GM12878 (cell line): Measurements from ENCODE around the gene EEF1A1. TPM values are rescaled to one million over a fixed set of nuclear protein-coding genes. Genes with fewer than 3 reads are reported as not detected.

ENCODE experiments used
- ATAC-seq: fragments of 200-7000 bp; cut with Tn5 transposase; 3 replicates; pipeline ENCODE4 v1.9.1; 2020; ENCODE audit warnings: mild to moderate bottlenecking, moderate library complexity
- BruUV-seq: library from RNA; stranded (reverse); fragments of 400-500 nt; replicated peaks from 2 replicates; lab custom pipeline; 2021; lab: Mats Ljungman, UMichigan
- CTCF ChIA-PET: fragments of 300-600 bp; sonication (Branson Sonifier 250); formaldehyde crosslinking; extraction: SDS; loops from one replicate; lab custom pipeline; 2021; ENCODE audit warnings: inconsistent platforms; lab: Yijun Ruan, JAX
- POLR2A ChIA-PET: fragments of 350-600 bp; formaldehyde crosslinking; extraction: SDS; loops from one replicate; lab custom pipeline; 2021; ENCODE audit warnings: inconsistent platforms; lab: Charles Lee
- RAD21 ChIA-PET: fragments of 300-600 bp; sonication (Branson Sonifier 250); formaldehyde crosslinking; loops from one replicate; lab custom pipeline; 2023; ENCODE audit warnings: antibody characterized with exemption; ENCODE audit not compliant: unreplicated experiment; lab: Charles Lee
- SMC1A ChIA-PET: fragments of 300-600 bp; sonication (Branson Sonifier 250); formaldehyde crosslinking; loops from one replicate; lab custom pipeline; 2023; ENCODE audit not compliant: unreplicated experiment, uncharacterized antibody; lab: Charles Lee
- DNase-seq: peaks from one replicate; pipeline ENCODE4 v3.0.0-alpha.2; 2011; ENCODE audit warnings: low read depth, low spot score
- FAIRE-seq: peaks from 3 replicates; lab custom pipeline; 2011; peaks lifted over from hg19 to GRCh38; lab: Jason Lieb, UNC
- H2AFZ ChIP-seq: 2 replicates; pipeline ENCODE4 v1.6.0; 2011; ENCODE audit warnings: low read depth, low read length, control low read depth; ENCODE audit not compliant: control insufficient read depth
- H3K27ac ChIP-seq: 2 replicates; pipeline ENCODE4 v1.5.1; 2011; ENCODE audit warnings: control low read depth; ENCODE audit not compliant: control insufficient read depth, insufficient read depth
- H3K27me3 ChIP-seq, 2 experiments: replicated peaks in 1 of 2; 2 replicates each; pipeline versions ENCODE4 v1.6.0 to v1.6.1; 2011; ENCODE audit warnings: low read length in 1 of 2; ENCODE audit not compliant: control insufficient read depth in 2 of 2, insufficient read depth in 2 of 2
- H3K36me3 ChIP-seq, 2 experiments: 2 replicates each; pipeline ENCODE4 v1.5.1; 2011; ENCODE audit warnings: low read length in 1 of 2; ENCODE audit not compliant: control insufficient read depth in 2 of 2, insufficient read depth in 2 of 2
- H3K4me1 ChIP-seq: 2 replicates; pipeline ENCODE4 v1.6.1; 2011; ENCODE audit warnings: mild to moderate bottlenecking, low read length, moderate library complexity, mixed read lengths; ENCODE audit not compliant: control insufficient read depth, insufficient read depth
- H3K4me2 ChIP-seq: 2 replicates; pipeline ENCODE4 v1.6.0; 2011; ENCODE audit warnings: control low read depth; ENCODE audit not compliant: control insufficient read depth, insufficient read depth
- H3K4me3 ChIP-seq: fragments of 200-600 bp; sonication (generic); 2 replicates; pipeline ENCODE4 v1.5.1; 2016
- H3K79me2 ChIP-seq: 2 replicates; pipeline ENCODE4 v1.6.0; 2011; ENCODE audit warnings: low read length; ENCODE audit not compliant: control insufficient read depth, insufficient read depth
- H3K9ac ChIP-seq: 2 replicates; pipeline ENCODE4 v1.8.0; 2011; ENCODE audit warnings: low read length, control low read depth, mixed read lengths; ENCODE audit not compliant: control insufficient read depth, insufficient read depth
- H3K9me3 ChIP-seq: replicated peaks from 3 replicates; pipeline ENCODE4 v1.5.1; 2011; ENCODE audit warnings: mild to moderate bottlenecking, low read length; ENCODE audit not compliant: control insufficient read depth, insufficient read depth
- H4K20me1 ChIP-seq: 2 replicates; pipeline ENCODE4 v1.6.0; 2011; ENCODE audit not compliant: control insufficient read depth, insufficient read depth
- GABPA ChIP-seq: IDR thresholded peaks from 2 replicates; pipeline ENCODE4 v1.6.1; 2014; ENCODE audit warnings: antibody characterized with exemption, low read depth, mild to moderate bottlenecking, inconsistent platforms
- HDAC2 ChIP-seq: fragments of 200-600 bp; sonication (generic); IDR thresholded peaks from 2 replicates; pipeline ENCODE4 v1.6.1; 2017
- HDAC6 ChIP-seq: fragments of 200-600 bp; sonication (generic); IDR thresholded peaks from one replicate; pipeline ENCODE4 v1.8.0; 2017; ENCODE audit warnings: antibody characterized with exemption; ENCODE audit not compliant: unreplicated experiment
- HDGF ChIP-seq: fragments of 450-650 bp; IDR thresholded peaks from 2 replicates; pipeline ENCODE4 v1.6.1; 2016; ENCODE audit warnings: antibody characterized with exemption
- MAX ChIP-seq: IDR thresholded peaks from 2 replicates; pipeline ENCODE4 v1.6.1; 2012; ENCODE audit warnings: low read depth, low read length, improper control_type of control experiment
- MYC ChIP-seq: IDR thresholded peaks from 2 replicates; pipeline ENCODE4 v1.6.1; 2011; ENCODE audit warnings: mild to moderate bottlenecking, low read length, moderate library complexity, inconsistent platforms; ENCODE audit not compliant: insufficient read depth, insufficient replicate concordance, insufficient read length, severe bottlenecking
- NR2F1 ChIP-seq: fragments of 450-650 bp; conservative IDR thresholded peaks from 2 replicates; pipeline ENCODE4 v1.6.1; 2017; ENCODE audit warnings: mild to moderate bottlenecking
- RCOR1 ChIP-seq: conservative IDR thresholded peaks from 2 replicates; pipeline ENCODE4 v1.6.1; 2012; ENCODE audit warnings: low read depth, low read length, improper control_type of control experiment
- RELA ChIP-seq: fragments of 450-650 bp; IDR thresholded peaks from 2 replicates; pipeline ENCODE4 v1.8.0; 2014; ENCODE audit warnings: borderline replicate concordance; ENCODE audit not compliant: partially characterized antibody
- SUZ12 ChIP-seq: fragments of 200-600 bp; sonication (generic); IDR thresholded peaks from one replicate; pipeline ENCODE4 v1.6.1; 2018; ENCODE audit warnings: antibody characterized with exemption, mild to moderate bottlenecking; ENCODE audit not compliant: unreplicated experiment
- YY1 ChIP-seq: IDR thresholded peaks from 2 replicates; pipeline ENCODE4 v1.6.1; 2011; ENCODE audit warnings: low read depth, mild to moderate bottlenecking, low read length
- WGBS: methylation state at CpG from one replicate; pipeline ENCODE4 v1.1.6; 2016; ENCODE audit warnings: low lambda C conversion rate; ENCODE audit not compliant: insufficient replicate concordance, insufficient coverage; ENCODE audit errors: missing lambda C conversion rate; 5-methylcytosine and 5-hydroxymethylcytosine counted together
- in situ Hi-C: fragments of 300-500 bp; cut with MboI; formaldehyde crosslinking; loops from 9 replicates; pipeline ENCODE4 v1.14.3; 2018; ENCODE audit warnings: mixed read lengths
- intact Hi-C: fragments of 100-400 bp; cut with micrococcal nuclease; formaldehyde crosslinking; loops from one replicate; pipeline ENCODE4 v1.14.2; 2022; ENCODE audit not compliant: unreplicated experiment
- polyA plus RNA-seq, 11 experiments: library from polyadenylated mRNA; depleted of rRNA in 4 of 11; unstranded in 6 of 11; stranded (reverse) in 5 of 11; fragments of >200 nt; fragmentation: Nextera tagmentation in 4 of 11; fragmentation: Illumina TruSeq in 1 of 11; extraction: Ambion mirVana in 4 of 11; extraction: Trizol in 1 of 11; gene quantifications; 1 replicate in 1 of 11; 2 replicates in 10 of 11; pipeline versions ENCODE4 v1.2.1 to v1.2.3, GENCODE V29; 2011 to 2016; ENCODE audit warnings: inconsistent platforms in 2 of 11, missing spikeins in 2 of 11, low read depth in 1 of 11
- total RNA-seq, 4 experiments: library from RNA; depleted of rRNA in 3 of 4; stranded (reverse); fragments of >200 nt in 3 of 4; fragmentation: Illumina TruSeq in 1 of 4; extraction: Trizol in 1 of 4; gene quantifications; 2 replicates each; pipeline versions ENCODE4 v1.2.1 to v1.2.3, GENCODE V29; 2013 to 2021

Gene EEF1A1
- total and polyA plus RNA-seq, 10 of the 15 experiments (the other 5 are each of a cell fraction or from before 2014, with no cell fraction given): 4,214 to 18,090 (median 14,132) TPM

DNA sequence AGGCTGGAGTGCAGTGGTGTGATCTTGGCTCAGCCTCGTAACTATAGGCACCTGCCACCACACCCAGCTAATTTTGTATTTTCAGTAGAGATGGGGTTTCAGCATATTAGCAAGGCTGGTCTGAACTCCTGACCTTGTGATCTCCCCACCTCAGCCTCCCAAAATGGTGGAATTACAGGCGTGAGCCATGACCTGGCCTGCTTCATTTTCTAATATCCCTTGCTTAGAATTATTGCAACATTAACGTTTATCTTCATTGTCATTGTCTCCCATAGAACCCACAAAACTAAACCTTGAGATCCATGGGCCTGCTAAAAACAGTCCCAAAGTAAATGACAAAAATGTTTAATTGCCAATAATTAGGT, 6.1 kb downstream of the EEF1A1 start (continued):
- TF ChIP-seq YY1: peak; percentile 54; the same call in 1 of the 2 replicates

DNA sequence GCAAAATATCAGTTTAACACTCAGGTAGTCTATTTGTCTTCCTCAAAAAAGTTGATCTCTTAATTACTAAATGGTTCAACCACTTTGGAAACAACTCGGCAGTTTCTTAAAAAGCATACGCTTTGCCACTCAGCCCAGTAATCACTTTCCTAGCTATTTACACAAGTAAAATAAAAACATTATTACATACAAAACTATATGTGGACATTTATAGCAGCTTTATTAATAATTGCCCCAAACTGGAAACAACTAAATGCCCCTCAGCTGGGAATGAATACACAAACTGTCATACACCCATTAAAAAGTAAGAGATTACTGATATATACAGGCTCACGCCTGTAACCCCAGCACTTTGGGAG, 7.4 kb downstream of the EEF1A1 start:
- no peak for DNase-seq
- CTCF ChIA-PET: interaction anchor here (0.6 to 5.6 kb wide), 13 partner anchors 8 to 219 kb away, joined by 3 to 127 read pairs (median 4); partner anchors contain the start of gene MTO1
- H3K4me2 ChIP-seq: no peak overlapping the region
- H3K9me3 ChIP-seq: no peaks in the 10 kb centered on the region
- H3K4me1 ChIP-seq: peaks cover 17% of the 10 kb centered on the region
- in situ Hi-C loops (loop anchor here (25.0 kb wide), 1 partner anchor 99 kb away; no protein-coding TSS in a partner anchor), intact Hi-C loops (no loop called here)
- no peak overlapping the region for H3K9ac ChIP-seq
- BruUV-seq: no TSS peak
- POLR2A ChIA-PET: interaction anchor here (0.9 to 3.2 kb wide), 9 partner anchors 8 to 140 kb away, joined by 3 to 17 read pairs (median 5); partner anchors contain the start of gene MTO1
- H3K27ac ChIP-seq: no peak overlapping the region
- SMC1A ChIA-PET: interaction anchor here (0.8 to 5.2 kb wide), 21 partner anchors 8 to 140 kb away, joined by 3 to 50 read pairs (median 5); partner anchors contain the start of genes CGAS, MTO1 and SLC17A5
- no peak overlapping the region for H2AFZ ChIP-seq
- RAD21 ChIA-PET: interaction anchor here (1.0 to 5.4 kb wide), 9 partner anchors 8 to 139 kb away, joined by 3 to 51 read pairs (median 4); partner anchors contain the start of gene CGAS
- H4K20me1 ChIP-seq: peaks cover 3% of the 10 kb centered on the region; the same call in 1 of the 2 replicates
- no peak overlapping the region for H3K4me3 ChIP-seq
- H3K27me3 ChIP-seq: no peaks in the 10 kb centered on the region
- no peak for TF ChIP-seq MYC
- TF ChIP-seq HDAC6: peak; percentile 21
- H3K79me2 ChIP-seq: peaks cover 21% of the 10 kb centered on the region
- WGBS: 28% methylated on average over 3 of the region's 3 CpGs
- no peak for ATAC-seq
- no peak for FAIRE-seq
- peaks cover 3 to 19% of the 10 kb centered on the region in 2 experiments for H3K36me3 ChIP-seq

DNA sequence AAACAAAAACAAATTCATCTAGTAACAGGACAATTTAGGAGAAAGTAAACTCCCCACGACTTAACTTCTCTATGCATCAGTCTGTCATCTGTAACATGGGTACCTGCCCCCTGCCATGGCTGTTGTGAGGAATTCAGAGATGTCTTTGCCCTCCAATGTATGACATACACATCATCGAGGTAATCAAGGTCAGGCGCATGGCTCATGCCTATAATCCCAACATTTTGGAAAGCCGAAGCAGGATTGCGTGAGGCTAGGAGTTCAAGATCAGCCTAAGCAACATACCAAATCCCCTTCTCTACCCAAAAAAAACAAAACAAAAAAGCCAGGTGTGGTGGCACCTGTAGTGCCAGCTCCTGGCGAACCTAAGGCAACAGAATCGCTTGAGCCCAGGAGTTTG, 9.0 kb downstream of the EEF1A1 start:
- no peak for ATAC-seq
- no peak for DNase-seq
- BruUV-seq: no TSS peak
- Histone ChIP-seq H3K9ac (no peak overlapping the region), H4K20me1 (no peaks in the 10 kb centered on the region; the same call in 1 of the 2 replicates), H2AFZ (no peak overlapping the region), H3K36me3 (peaks cover 2 to 16% of the 10 kb centered on the region in 2 experiments; a peak in 3 of 4 replicates), H3K4me2 (peak overlapping the region; percentile 50; the same call in 1 of the 2 replicates), H3K9me3 (no peaks in the 10 kb centered on the region), H3K4me3 (no peak overlapping the region), H3K27me3 (no peaks in the 10 kb centered on the region), H3K27ac (no peak overlapping the region; the same call in 1 of the 2 replicates), H3K79me2 (peaks cover 9% of the 10 kb centered on the region), H3K4me1 (peaks cover 15% of the 10 kb centered on the region)
- ChIA-PET POLR2A (interaction anchor here (0.7 to 1.3 kb wide), 2 partner anchors 50 to 61 kb away, joined by 3 to 5 read pairs; no protein-coding TSS in a partner anchor), SMC1A (interaction anchor here (1.6 to 5.2 kb wide), 2 partner anchors 26 to 99 kb away, joined by 5 to 50 read pairs; no protein-coding TSS in a partner anchor), RAD21 (interaction anchor here (1.7 to 2.0 kb wide), 2 partner anchors 60 to 61 kb away, joined by 6 to 10 read pairs; partner anchors contain the start of gene CGAS), CTCF (interaction anchor here (1.5 to 5.6 kb wide), 2 partner anchors 8 to 98 kb away, joined by 3 to 127 read pairs; no protein-coding TSS in a partner anchor)
- TF ChIP-seq GABPA (no peak), RELA (no peak), MAX (no peak), HDGF (no peak), HDAC2 (no peak), RCOR1 (no peak), SUZ12 (no peak), NR2F1 (no peak)
- 84% methylated on average over 7 of the region's 7 CpGs for WGBS
- intact Hi-C loops (no loop called here), in situ Hi-C loops (loop anchor here (25.0 kb wide), 1 partner anchor 101 kb away; no protein-coding TSS in a partner anchor)
- FAIRE-seq: no peak
